K562 (cell line): Measurements from ENCODE around the gene TPRG1L. TPM values are rescaled to one million over a fixed set of nuclear protein-coding genes. Genes with fewer than 3 reads are reported as not detected.

Source experiments
- ARID2 ChIP-seq: fragments of 450-650 bp; IDR thresholded peaks from 2 replicates; pipeline ENCODE4 v1.6.1; 2017; ENCODE audit warnings: antibody characterized with exemption, mild to moderate bottlenecking
- CXXC5 ChIP-seq: fragments of 250-450 bp; sonication (Bioruptor Pico); IDR thresholded peaks from 2 replicates; pipeline ENCODE4 v1.8.0; 2022; ENCODE audit warnings: inconsistent platforms, mild to moderate bottlenecking, moderate library complexity
- HCFC1 ChIP-seq: IDR thresholded peaks from 2 replicates; pipeline ENCODE4 v1.6.1; 2012; ENCODE audit warnings: low read depth, low read length, improper control_type of control experiment
- HOXB6 ChIP-seq: fragments of 250-450 bp; sonication (Bioruptor Pico); IDR thresholded peaks from 2 replicates; pipeline ENCODE4 v1.5.1; 2022; ENCODE audit warnings: mild to moderate bottlenecking, borderline replicate concordance
- NFATC3 ChIP-seq: fragments of 450-650 bp; IDR thresholded peaks from 2 replicates; pipeline ENCODE4 v1.6.1; 2017; ENCODE audit warnings: mild to moderate bottlenecking
- PHTF2 ChIP-seq: fragments of 250-450 bp; sonication (Bioruptor Pico); IDR thresholded peaks from 2 replicates; pipeline ENCODE4 v1.5.0; 2021; ENCODE audit warnings: mild to moderate bottlenecking
- RCOR1 ChIP-seq, 2 experiments: IDR thresholded peaks; 2 replicates each; pipeline ENCODE4 v1.6.1; 2012; ENCODE audit warnings: low read depth in 2 of 2, low read length in 2 of 2, borderline replicate concordance in 1 of 2, improper control_type of control experiment in 1 of 2
- TEAD2 ChIP-seq: fragments of 450-650 bp; IDR thresholded peaks from 2 replicates; pipeline ENCODE4 v1.6.1; 2016; ENCODE audit warnings: missing genetic modification characterization, control low read depth, missing compliant biosample characterization
- ZNF184 ChIP-seq: sonication (generic); formaldehyde crosslinking; IDR thresholded peaks from 2 replicates; pipeline ENCODE4 v1.5.0; 2020; ENCODE audit warnings: missing genetic modification reagents
- polyA plus RNA-seq, 8 experiments: library from polyadenylated mRNA; depleted of rRNA in 4 of 8; stranded (reverse) in 5 of 8; unstranded in 3 of 8; fragments of >200 nt; fragmentation: Nextera tagmentation in 2 of 8; fragmentation: Illumina TruSeq in 1 of 8; extraction: Ambion mirVana in 2 of 8; extraction: Trizol in 1 of 8; gene quantifications; 2 replicates each; pipeline versions ENCODE4 v1.2.1 to v1.2.3, GENCODE V29; 2011 to 2014; ENCODE audit warnings: inconsistent platforms in 1 of 8, missing spikeins in 1 of 8
- total RNA-seq, 7 experiments: library from RNA; depleted of rRNA in 6 of 7; stranded (reverse); fragments of >200 nt in 6 of 7; fragmentation: Illumina TruSeq in 2 of 7; extraction: Trizol in 2 of 7; gene quantifications; 2 replicates each; pipeline versions ENCODE4 v1.2.1 to v1.2.3, GENCODE V29; 2011 to 2021; ENCODE audit warnings: low replicate concordance in 1 of 7
- TF ChIP-seq, protein P1 (sequence below): IDR thresholded peaks from 3 replicates; pipeline ENCODE4 v1.6.1; 2011; ENCODE audit warnings: borderline replicate concordance, mild to moderate bottlenecking; ENCODE audit not compliant: insufficient read length, insufficient read depth
- TF ChIP-seq, protein P2 (sequence below): fragments of 450-650 bp; IDR thresholded peaks from 2 replicates; pipeline ENCODE4 v1.6.1; 2016; ENCODE audit warnings: mild to moderate bottlenecking, moderate library complexity
- TF ChIP-seq, protein P3 (sequence below): fragments of 250-450 bp; sonication (Bioruptor Pico); IDR thresholded peaks from 2 replicates; pipeline ENCODE4 v1.5.0; 2020; ENCODE audit warnings: mild to moderate bottlenecking
- TF ChIP-seq, protein P4 (sequence below): fragments of 250-450 bp; sonication (Bioruptor Pico); IDR thresholded peaks from 2 replicates; pipeline ENCODE4 v1.8.0; 2022; ENCODE audit warnings: inconsistent platforms, mild to moderate bottlenecking, moderate library complexity, borderline replicate concordance

Gene TPRG1L
- total and polyA plus RNA-seq, 9 of the 15 experiments (the other 6 are each of a cell fraction or from before 2014, with no cell fraction given): 1.6 to 11.0 (median 6.2) TPM

DNA sequence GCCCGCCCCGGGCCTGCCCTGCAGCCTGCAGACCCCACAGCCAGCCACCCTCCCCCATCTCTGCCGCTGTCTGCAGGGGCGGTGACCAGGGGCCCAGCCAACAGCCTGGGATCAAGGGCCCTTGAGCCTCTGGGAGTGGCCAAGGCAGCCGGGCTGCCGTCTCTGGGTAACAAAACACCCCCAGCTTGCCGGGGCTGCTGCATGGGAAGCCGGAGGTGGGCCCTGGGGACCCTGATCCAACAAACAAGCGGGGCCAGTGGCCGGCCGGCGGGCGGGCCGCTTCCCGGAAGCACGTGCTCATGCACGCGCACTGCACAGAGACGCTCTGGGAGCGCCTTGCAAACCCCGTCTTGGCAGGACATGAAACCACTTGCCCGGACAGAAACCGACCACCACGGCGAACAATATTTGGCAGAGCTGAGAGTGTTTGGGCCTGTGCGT, 26.7 kb upstream of the TPRG1L start (continued):
- TF ChIP-seq, protein P1, sequence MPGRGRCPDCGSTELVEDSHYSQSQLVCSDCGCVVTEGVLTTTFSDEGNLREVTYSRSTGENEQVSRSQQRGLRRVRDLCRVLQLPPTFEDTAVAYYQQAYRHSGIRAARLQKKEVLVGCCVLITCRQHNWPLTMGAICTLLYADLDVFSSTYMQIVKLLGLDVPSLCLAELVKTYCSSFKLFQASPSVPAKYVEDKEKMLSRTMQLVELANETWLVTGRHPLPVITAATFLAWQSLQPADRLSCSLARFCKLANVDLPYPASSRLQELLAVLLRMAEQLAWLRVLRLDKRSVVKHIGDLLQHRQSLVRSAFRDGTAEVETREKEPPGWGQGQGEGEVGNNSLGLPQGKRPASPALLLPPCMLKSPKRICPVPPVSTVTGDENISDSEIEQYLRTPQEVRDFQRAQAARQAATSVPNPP: no peak
- TF ChIP-seq, protein P2, sequence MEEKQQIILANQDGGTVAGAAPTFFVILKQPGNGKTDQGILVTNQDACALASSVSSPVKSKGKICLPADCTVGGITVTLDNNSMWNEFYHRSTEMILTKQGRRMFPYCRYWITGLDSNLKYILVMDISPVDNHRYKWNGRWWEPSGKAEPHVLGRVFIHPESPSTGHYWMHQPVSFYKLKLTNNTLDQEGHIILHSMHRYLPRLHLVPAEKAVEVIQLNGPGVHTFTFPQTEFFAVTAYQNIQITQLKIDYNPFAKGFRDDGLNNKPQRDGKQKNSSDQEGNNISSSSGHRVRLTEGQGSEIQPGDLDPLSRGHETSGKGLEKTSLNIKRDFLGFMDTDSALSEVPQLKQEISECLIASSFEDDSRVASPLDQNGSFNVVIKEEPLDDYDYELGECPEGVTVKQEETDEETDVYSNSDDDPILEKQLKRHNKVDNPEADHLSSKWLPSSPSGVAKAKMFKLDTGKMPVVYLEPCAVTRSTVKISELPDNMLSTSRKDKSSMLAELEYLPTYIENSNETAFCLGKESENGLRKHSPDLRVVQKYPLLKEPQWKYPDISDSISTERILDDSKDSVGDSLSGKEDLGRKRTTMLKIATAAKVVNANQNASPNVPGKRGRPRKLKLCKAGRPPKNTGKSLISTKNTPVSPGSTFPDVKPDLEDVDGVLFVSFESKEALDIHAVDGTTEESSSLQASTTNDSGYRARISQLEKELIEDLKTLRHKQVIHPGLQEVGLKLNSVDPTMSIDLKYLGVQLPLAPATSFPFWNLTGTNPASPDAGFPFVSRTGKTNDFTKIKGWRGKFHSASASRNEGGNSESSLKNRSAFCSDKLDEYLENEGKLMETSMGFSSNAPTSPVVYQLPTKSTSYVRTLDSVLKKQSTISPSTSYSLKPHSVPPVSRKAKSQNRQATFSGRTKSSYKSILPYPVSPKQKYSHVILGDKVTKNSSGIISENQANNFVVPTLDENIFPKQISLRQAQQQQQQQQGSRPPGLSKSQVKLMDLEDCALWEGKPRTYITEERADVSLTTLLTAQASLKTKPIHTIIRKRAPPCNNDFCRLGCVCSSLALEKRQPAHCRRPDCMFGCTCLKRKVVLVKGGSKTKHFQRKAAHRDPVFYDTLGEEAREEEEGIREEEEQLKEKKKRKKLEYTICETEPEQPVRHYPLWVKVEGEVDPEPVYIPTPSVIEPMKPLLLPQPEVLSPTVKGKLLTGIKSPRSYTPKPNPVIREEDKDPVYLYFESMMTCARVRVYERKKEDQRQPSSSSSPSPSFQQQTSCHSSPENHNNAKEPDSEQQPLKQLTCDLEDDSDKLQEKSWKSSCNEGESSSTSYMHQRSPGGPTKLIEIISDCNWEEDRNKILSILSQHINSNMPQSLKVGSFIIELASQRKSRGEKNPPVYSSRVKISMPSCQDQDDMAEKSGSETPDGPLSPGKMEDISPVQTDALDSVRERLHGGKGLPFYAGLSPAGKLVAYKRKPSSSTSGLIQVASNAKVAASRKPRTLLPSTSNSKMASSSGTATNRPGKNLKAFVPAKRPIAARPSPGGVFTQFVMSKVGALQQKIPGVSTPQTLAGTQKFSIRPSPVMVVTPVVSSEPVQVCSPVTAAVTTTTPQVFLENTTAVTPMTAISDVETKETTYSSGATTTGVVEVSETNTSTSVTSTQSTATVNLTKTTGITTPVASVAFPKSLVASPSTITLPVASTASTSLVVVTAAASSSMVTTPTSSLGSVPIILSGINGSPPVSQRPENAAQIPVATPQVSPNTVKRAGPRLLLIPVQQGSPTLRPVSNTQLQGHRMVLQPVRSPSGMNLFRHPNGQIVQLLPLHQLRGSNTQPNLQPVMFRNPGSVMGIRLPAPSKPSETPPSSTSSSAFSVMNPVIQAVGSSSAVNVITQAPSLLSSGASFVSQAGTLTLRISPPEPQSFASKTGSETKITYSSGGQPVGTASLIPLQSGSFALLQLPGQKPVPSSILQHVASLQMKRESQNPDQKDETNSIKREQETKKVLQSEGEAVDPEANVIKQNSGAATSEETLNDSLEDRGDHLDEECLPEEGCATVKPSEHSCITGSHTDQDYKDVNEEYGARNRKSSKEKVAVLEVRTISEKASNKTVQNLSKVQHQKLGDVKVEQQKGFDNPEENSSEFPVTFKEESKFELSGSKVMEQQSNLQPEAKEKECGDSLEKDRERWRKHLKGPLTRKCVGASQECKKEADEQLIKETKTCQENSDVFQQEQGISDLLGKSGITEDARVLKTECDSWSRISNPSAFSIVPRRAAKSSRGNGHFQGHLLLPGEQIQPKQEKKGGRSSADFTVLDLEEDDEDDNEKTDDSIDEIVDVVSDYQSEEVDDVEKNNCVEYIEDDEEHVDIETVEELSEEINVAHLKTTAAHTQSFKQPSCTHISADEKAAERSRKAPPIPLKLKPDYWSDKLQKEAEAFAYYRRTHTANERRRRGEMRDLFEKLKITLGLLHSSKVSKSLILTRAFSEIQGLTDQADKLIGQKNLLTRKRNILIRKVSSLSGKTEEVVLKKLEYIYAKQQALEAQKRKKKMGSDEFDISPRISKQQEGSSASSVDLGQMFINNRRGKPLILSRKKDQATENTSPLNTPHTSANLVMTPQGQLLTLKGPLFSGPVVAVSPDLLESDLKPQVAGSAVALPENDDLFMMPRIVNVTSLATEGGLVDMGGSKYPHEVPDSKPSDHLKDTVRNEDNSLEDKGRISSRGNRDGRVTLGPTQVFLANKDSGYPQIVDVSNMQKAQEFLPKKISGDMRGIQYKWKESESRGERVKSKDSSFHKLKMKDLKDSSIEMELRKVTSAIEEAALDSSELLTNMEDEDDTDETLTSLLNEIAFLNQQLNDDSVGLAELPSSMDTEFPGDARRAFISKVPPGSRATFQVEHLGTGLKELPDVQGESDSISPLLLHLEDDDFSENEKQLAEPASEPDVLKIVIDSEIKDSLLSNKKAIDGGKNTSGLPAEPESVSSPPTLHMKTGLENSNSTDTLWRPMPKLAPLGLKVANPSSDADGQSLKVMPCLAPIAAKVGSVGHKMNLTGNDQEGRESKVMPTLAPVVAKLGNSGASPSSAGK: peak; percentile 67
- TF ChIP-seq, protein P3, sequence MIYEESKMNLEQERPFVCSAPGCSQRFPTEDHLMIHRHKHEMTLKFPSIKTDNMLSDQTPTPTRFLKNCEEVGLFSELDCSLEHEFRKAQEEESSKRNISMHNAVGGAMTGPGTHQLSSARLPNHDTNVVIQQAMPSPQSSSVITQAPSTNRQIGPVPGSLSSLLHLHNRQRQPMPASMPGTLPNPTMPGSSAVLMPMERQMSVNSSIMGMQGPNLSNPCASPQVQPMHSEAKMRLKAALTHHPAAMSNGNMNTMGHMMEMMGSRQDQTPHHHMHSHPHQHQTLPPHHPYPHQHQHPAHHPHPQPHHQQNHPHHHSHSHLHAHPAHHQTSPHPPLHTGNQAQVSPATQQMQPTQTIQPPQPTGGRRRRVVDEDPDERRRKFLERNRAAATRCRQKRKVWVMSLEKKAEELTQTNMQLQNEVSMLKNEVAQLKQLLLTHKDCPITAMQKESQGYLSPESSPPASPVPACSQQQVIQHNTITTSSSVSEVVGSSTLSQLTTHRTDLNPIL (CRISPR knock-in tag): no peak
- TF ChIP-seq ARID2: no peak
- peak; percentile 30; the same call in 1 of the 2 replicates for TF ChIP-seq CXXC5 (CRISPR knock-in tag)
- TF ChIP-seq, protein P4, sequence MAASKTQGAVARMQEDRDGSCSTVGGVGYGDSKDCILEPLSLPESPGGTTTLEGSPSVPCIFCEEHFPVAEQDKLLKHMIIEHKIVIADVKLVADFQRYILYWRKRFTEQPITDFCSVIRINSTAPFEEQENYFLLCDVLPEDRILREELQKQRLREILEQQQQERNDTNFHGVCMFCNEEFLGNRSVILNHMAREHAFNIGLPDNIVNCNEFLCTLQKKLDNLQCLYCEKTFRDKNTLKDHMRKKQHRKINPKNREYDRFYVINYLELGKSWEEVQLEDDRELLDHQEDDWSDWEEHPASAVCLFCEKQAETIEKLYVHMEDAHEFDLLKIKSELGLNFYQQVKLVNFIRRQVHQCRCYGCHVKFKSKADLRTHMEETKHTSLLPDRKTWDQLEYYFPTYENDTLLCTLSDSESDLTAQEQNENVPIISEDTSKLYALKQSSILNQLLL: no peak
- TF ChIP-seq TEAD2 (tag): no peak
- no peak for TF ChIP-seq RCOR1 (IDR thresholded peaks at IDR 0.05; ENCODE audit: borderline replicate concordance in 1 of 2, low read depth in 2 of 2, low read length in 2 of 2)
- TF ChIP-seq PHTF2 (CRISPR knock-in tag): no peak
- no peak for TF ChIP-seq HOXB6 (CRISPR knock-in tag)
- no peak for TF ChIP-seq ZNF184 (CRISPR knock-in tag)
- no peak for TF ChIP-seq HCFC1
- no peak for TF ChIP-seq NFATC3
